IPS DF 6.9 (cell line): ENCODE results near the gene ARHGAP6.
"Not testable (repeated sequence)": the region's sequence is repeated elsewhere in the genome, so short reads cannot be mapped to it uniquely, and the experiment has no call there.

Source experiments
- DNase-seq: peaks from one replicate; pipeline ENCODE4 v3.0.0-alpha.2; 2013; ENCODE audit warnings: low read depth, low spot score
- H3K27ac ChIP-seq: one replicate; pipeline ENCODE4 v1.5.1; 2013; ENCODE audit warnings: low read length, control low read depth
- H3K27me3 ChIP-seq: 2 replicates; pipeline ENCODE4 v1.6.1; 2013; ENCODE audit warnings: mild to moderate bottlenecking, low read length; ENCODE audit not compliant: control insufficient read depth, insufficient read depth
- H3K36me3 ChIP-seq: 2 replicates; pipeline ENCODE4 v1.6.1; 2013; ENCODE audit warnings: low read length; ENCODE audit not compliant: control insufficient read depth, insufficient read depth
- H3K4me1 ChIP-seq: 2 replicates; pipeline ENCODE4 v1.6.1; 2013; ENCODE audit warnings: low read length; ENCODE audit not compliant: control insufficient read depth, insufficient read depth
- H3K4me3 ChIP-seq: 2 replicates; pipeline ENCODE4 v1.5.1; 2013; ENCODE audit warnings: mild to moderate bottlenecking, low read length
- H3K9me3 ChIP-seq: 2 replicates; pipeline ENCODE4 v1.6.1; 2013; ENCODE audit warnings: low read length, inconsistent platforms; ENCODE audit not compliant: control insufficient read depth, insufficient read depth
- WGBS: extraction: QIAGEN DNeasy Blood & Tissue Kit; methylation state at CpG from one replicate; pipeline ENCODE4 v1.1.7; 2013; ENCODE audit warnings: mixed read lengths, missing lambda C conversion rate; ENCODE audit not compliant: insufficient read length, insufficient coverage; 5-methylcytosine and 5-hydroxymethylcytosine counted together

The ARHGAP6 gene

DNA sequence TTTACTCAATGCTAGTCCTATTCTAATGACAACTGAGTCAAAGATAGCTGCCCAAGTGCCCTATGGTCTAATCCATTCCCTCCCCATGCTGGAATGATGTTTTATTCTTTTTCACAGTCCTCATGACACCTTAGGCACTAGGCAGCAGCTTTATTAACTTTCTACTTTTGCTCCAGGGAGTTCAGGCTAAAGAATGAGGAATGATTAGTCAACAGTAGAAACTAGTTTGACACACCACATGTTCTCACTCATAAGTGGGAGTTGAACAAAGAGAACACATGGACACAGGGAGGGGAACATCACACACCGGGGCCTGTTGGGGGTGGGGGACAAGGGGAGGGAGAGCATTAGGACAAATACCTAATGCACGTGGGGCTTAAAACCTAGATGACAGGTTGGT is 309.8 kb downstream of the ARHGAP6 start:
- not testable (repeated sequence) for H3K27ac ChIP-seq, H3K4me3 ChIP-seq, DNase-seq, H3K36me3 ChIP-seq, H3K9me3 ChIP-seq, H3K27me3 ChIP-seq, H3K4me1 ChIP-seq
- no CpG with 5 or more reads among the region's 2 CpGs for WGBS

DNA sequence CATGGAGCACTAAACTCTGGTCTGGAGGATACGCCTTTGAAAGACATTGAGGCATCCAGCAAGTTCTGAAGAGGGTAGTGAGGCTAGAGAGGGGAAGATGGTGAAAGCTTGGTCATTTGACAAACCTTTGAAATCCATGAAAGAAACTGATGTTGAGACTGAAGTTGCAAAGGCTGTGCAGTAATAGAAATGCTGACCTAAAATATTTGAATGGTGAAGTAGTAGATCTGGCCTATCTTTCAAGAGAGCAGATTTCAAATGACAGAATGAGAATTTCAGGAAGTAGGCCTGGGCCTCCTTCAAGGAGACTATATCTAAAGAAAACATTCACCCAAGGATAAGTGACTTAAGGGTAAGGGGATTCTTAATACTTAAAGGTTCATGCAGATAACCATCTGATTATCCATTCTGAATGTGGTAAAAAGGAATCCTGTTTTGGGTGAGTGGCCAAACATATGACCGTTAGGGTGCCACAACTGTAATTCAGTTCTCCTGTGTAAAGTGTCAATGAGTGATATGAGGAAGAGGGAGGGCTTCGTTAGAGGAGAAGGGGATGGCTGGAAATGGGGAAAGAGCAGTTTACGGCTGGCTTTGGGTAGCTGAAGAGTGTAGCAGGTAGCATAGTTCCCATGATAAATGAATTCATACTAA is 310.3 kb downstream of the ARHGAP6 start:
- Histone ChIP-seq H3K27me3 (no peaks in the 10 kb centered on the region), H3K4me1 (no peaks in the 10 kb centered on the region), H3K9me3 (no peaks in the 10 kb centered on the region), H3K4me3 (no peak overlapping the region), H3K27ac (no peak overlapping the region), H3K36me3 (no peaks in the 10 kb centered on the region)
- no CpG with 5 or more reads among the region's 4 CpGs for WGBS
- DNase-seq, result no peak

DNA sequence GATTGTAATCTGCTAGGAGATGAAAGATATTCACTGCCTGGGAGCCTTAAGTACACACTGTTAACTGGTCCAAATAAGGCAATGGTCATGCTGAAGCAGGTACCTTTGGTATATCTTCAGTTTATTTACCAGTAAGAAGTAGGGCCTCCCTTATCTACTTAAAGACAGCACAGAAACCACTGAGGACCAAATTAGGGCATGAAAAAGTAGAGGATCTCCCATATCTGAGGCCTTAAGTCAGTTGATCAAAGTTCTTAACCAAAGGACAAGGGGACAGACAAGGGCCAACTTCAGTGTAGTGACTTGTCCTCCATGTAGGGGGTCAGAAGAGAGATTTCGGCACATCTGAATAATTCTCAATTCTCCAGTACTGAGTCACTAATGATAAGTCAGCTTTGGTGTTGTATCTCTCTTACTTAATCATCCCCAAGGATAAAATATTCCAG is 313.4 kb downstream of the ARHGAP6 start:
- H3K27me3 ChIP-seq, result no peaks in the 10 kb centered on the region
- WGBS, result no CpG with 5 or more reads among the region's 1 CpG
- no peak overlapping the region for H3K27ac ChIP-seq
- no peak overlapping the region for H3K4me3 ChIP-seq
- no peaks in the 10 kb centered on the region for H3K9me3 ChIP-seq
- H3K4me1 ChIP-seq, result no peaks in the 10 kb centered on the region
- H3K36me3 ChIP-seq, result no peaks in the 10 kb centered on the region
- no peak for DNase-seq

DNA sequence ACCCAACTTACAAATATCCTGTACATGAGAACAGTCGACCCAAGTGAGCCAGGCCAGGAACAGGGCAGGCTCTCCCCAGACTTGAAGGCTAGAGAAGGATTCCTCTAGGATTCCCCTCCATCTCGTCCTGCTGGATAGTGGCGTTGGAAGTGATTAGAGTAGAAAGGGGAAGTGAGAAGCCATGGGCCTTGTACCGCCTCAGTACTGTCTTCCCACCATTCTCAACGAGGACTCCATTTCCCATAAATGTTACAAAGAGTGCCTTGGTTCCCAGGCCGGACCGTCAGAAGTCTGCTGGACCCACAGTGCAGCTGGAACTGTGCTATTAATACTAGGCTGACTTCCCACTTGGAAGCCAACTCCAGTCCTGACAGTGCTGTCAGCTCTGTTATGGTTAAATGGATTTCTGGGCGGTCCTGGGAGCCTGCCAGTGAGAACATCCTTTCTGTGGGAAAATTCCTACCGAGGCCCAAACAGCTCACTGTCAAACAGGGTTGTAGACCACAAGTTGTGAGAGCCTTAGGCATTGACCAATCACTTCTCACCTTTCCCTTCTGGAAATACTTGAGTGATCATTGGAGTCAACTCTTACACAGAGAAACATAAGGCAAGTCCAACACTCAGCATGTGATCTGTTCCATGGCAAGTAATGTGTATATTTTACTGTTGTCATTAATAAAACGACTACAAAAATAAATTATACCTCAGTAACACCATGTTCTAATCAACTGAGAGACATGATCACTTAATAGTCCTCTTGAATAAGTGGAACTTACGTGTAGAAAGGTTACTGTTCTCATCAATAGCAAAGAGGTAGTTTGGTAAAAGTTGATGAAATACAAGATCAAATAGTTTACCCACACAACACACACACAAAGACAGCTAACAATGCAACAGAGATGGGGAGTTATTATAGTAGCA is 314.1 kb downstream of the ARHGAP6 start:
- WGBS, result no CpG with 5 or more reads among the region's 11 CpGs
- no peaks in the 10 kb centered on the region for H3K4me1 ChIP-seq
- DNase-seq, result no peak
- H3K27ac ChIP-seq, result no peak overlapping the region
- no peaks in the 10 kb centered on the region for H3K36me3 ChIP-seq
- H3K4me3 ChIP-seq, result no peak overlapping the region
- no peaks in the 10 kb centered on the region for H3K9me3 ChIP-seq
- H3K27me3 ChIP-seq, result no peaks in the 10 kb centered on the region

DNA sequence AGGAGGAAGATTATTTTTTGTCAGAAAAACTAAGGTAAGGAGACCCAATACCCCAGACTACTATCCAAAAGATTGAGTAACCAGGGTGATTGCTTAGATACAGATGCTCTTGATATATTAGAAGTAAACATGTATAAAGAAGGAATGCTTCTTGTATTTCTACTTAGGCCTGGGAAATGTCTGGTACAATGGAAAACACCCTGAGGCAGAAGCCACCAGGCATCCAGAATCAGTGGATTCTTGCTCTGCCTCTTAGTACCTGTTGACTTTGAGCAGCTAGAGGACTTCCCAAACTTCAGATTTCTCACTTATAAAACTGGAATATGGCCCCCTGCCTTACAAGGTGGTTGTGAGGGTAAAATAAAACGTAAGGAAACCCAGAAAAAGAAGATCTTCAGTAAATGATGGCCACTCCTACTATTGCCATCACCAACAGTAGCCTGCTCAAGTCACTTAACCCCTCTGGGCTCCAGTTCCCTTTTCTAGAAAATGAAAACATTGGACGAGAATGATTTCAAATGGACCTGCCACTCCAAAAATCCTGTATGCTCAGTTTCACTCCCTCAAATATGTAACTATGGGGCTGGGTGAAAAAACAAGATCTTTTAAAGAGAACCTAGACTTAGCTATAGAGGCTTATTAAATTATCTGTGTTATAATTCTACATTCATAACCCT is 315.9 kb downstream of the ARHGAP6 start:
- Histone ChIP-seq H3K36me3 (no peaks in the 10 kb centered on the region), H3K9me3 (no peaks in the 10 kb centered on the region), H3K27ac (no peak overlapping the region), H3K4me1 (no peaks in the 10 kb centered on the region; the same call in 1 of the 2 replicates), H3K4me3 (no peak overlapping the region), H3K27me3 (no peaks in the 10 kb centered on the region)
- no CpG with 5 or more reads among the region's 2 CpGs for WGBS
- no peak for DNase-seq

DNA sequence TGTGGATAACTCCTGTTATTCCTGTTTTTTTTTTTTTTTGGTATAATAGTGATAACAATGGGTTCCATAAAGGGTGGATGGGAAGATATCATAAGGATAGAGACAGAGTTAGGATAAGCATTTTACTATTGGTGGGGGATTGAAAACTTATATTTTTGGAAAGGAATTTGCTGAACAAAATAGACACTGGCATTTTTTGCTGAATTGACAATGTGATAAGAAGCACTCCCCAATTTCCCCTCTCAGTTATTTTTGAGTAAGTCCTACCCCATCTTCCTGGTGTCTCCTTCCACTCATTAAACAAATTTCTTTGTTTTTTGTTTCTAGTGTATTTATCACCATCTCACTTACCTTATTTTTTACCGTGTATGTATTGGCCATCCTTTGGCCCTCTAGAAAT is 316.7 kb downstream of the ARHGAP6 start:
- no CpG with 5 or more reads among the region's 1 CpG for WGBS
- Histone ChIP-seq H3K4me1 (no peaks in the 10 kb centered on the region; the same call in 1 of the 2 replicates), H3K4me3 (no peak overlapping the region), H3K36me3 (no peaks in the 10 kb centered on the region), H3K27me3 (no peaks in the 10 kb centered on the region), H3K9me3 (no peaks in the 10 kb centered on the region), H3K27ac (no peak overlapping the region)
- no peak for DNase-seq

DNA sequence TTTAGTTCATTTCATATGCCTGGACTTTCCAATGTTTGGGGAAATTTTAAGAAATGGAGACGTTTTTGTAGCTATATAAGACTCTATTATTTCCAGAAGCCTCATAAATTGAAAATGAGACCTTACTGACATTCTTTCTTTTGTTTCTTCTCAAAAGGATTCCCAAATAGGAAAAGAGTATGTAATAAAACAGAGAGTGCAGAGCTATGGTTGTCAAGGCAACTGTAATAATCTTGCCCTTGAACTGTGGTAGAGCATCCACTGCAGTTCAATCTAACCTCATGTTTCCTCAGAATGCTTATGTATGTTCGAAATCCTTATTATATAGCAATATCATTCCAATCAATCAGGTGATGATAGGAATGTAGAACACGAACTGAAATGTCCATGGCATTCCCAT is 318.4 kb downstream of the ARHGAP6 start:
- no peaks in the 10 kb centered on the region; the same call in 1 of the 2 replicates for H3K4me1 ChIP-seq
- H3K36me3 ChIP-seq, result no peaks in the 10 kb centered on the region
- WGBS, result no CpG with 5 or more reads among the region's 3 CpGs
- no peak for DNase-seq
- H3K27me3 ChIP-seq, result no peaks in the 10 kb centered on the region
- H3K4me3 ChIP-seq, result no peak overlapping the region
- no peaks in the 10 kb centered on the region for H3K9me3 ChIP-seq
- no peak overlapping the region for H3K27ac ChIP-seq

DNA sequence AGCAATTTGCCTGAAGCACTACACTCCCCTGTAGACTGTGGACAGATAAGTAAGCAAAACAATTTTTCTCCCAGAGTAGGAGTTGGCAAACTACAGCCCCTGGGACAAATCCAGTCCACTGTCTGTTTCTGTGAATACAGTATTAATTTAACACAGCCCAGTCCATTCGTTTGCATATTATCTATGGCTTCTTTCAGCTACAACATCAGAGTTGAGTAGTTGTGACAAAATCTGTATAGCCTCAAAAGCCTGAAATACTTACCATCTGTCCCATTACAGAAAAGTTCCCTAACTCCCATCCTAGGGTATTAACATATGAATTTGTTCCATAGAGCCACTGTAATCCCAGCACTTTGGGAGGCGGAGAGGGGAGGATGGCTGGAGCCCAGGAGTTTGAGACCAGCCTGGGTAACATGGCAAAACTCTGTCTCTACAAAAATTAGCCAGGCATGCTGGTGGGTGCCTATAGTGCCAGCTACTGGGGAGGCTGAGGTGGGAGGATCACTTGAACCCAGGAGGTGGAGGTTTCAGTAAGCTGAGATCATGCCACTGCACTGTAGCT is 319.5 kb downstream of the ARHGAP6 start:
- H3K4me3 ChIP-seq, result no peak overlapping the region
- H3K27me3 ChIP-seq, result no peaks in the 10 kb centered on the region
- no CpG with 5 or more reads among the region's 2 CpGs for WGBS
- no peak overlapping the region for H3K27ac ChIP-seq
- H3K9me3 ChIP-seq, result no peaks in the 10 kb centered on the region
- H3K4me1 ChIP-seq, result no peaks in the 10 kb centered on the region; the same call in 1 of the 2 replicates
- H3K36me3 ChIP-seq, result no peaks in the 10 kb centered on the region
- no peak for DNase-seq

DNA sequence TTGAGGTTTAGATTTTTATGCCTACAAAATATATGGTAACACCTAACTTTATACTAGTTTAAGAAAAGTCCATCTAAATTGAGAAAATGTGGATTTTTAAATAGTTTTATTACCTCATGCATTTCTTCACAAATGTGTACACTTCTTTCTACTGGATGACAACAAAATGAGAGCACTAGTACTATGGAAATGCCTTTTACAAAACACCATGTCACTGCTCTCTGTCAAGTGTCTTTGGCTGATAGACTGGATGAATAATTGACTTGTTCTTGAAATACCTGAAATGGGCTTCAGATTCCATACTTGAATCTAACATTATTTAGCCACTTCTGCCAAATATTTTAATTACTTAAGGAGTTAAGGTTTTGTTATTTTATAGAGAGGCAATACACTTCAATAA is 323.0 kb downstream of the ARHGAP6 start:
- no peak for DNase-seq
- Histone ChIP-seq H3K27ac (no peak overlapping the region), H3K4me3 (no peak overlapping the region), H3K27me3 (no peaks in the 10 kb centered on the region), H3K4me1 (no peaks in the 10 kb centered on the region; the same call in 1 of the 2 replicates), H3K36me3 (no peaks in the 10 kb centered on the region), H3K9me3 (no peaks in the 10 kb centered on the region)
